Pancreas (tissue), 10 donors: ENCODE measurements around the gene MYOZ3. TPM values are rescaled to one million over a fixed set of nuclear protein-coding genes. Genes with fewer than 3 reads are reported as not detected.

Experiments
- ATAC-seq, 4 donors: fragments of 200-7000 bp; cut with Tn5 transposase; one replicate each; pipeline versions ENCODE4 v1.8.0 to v1.9.1; 2020; ENCODE audit warnings: mild to moderate bottlenecking in 4 of 4, moderate library complexity in 4 of 4
- DNase-seq, 6 donors: peaks; one replicate each; pipeline ENCODE4 v3.0.0-alpha.2; 2020
- FAIRE-seq: peaks from 2 replicates; lab custom pipeline; 2012; peaks lifted over from hg19 to GRCh38; lab: Jason Lieb, UNC
- H3K27ac ChIP-seq, 4 donors: fragments of 200-600 bp; sonication (generic); 1 replicate in 3 of 4; 2 replicates in 1 of 4; pipeline versions ENCODE4 v1.5.0 to v1.8.0; 2020
- H3K27me3 ChIP-seq, 4 donors: fragments of 200-600 bp; one replicate each; pipeline ENCODE4 v1.8.0; 2021
- H3K36me3 ChIP-seq, 3 donors: fragments of 200-600 bp; sonication (generic) in 1 of 3; one replicate each; pipeline versions ENCODE4 v1.5.0 to v1.8.0; 2020 to 2021
- H3K4me1 ChIP-seq, 3 donors: fragments of 200-600 bp; one replicate each; pipeline ENCODE4 v1.8.0; 2021
- H3K4me3 ChIP-seq, 4 donors: fragments of 200-600 bp; sonication (generic) in 2 of 4; one replicate each; pipeline versions ENCODE4 v1.5.0 to v1.8.0; 2020 to 2021
- H3K9me3 ChIP-seq, 4 donors: fragments of 200-600 bp; one replicate each; pipeline ENCODE4 v1.8.0; 2021
- CTCF ChIP-seq, 4 donors: fragments of 200-600 bp; sonication (generic) in 3 of 4; IDR thresholded peaks; one replicate each; pipeline versions ENCODE4 v1.5.0 to v1.8.0; 2021; ENCODE audit warnings: antibody characterized with exemption in 4 of 4
- WGBS, 2 donors: extraction: QIAGEN DNeasy Blood & Tissue Kit; methylation state at CpG; one replicate each; pipeline ENCODE4 v1.1.7; 2013; 5-methylcytosine and 5-hydroxymethylcytosine counted together
- intact Hi-C, 3 donors: fragments of 100-400 bp; cut with DNase I; formaldehyde crosslinking; loops; one replicate each; pipeline versions ENCODE4 v1.11.1 to v1.14.2; 2022
- polyA plus RNA-seq, 2 donors: library from polyadenylated mRNA; stranded (reverse); fragments of 200-250 nt; gene quantifications; one replicate each; pipeline ENCODE4 v1.2.3, GENCODE V29; 2013
- total RNA-seq, 6 donors: library from RNA; stranded (reverse); fragmentation: NEBNext Ultra II Directional in 4 of 6; extraction: Animal tissue kit (Norgen Biotek cat#: 25700) in 4 of 6; gene quantifications; one replicate each; pipeline versions ENCODE4 v1.2.1 to v1.2.4, GENCODE V29; 2021 to 2023
- donor health status: healthy with polysubstance abuse.
- donor health status: DM: no; HTN: no; CAD: no; lungs with moderate emphysema.
- donor health status: DM: no; HTN: no; CAD: no.
- donor health status: control.
- donor health status: control.
- donor health status: Bipolar disorder and iron deficiency.
- donor health status: DM: yes; HTN: yes; CAD: no.
- donor health status: DM: no; HTN: no; CAD: no.
- donor health status: DM: no; HTN: no; CAD: no.
- donor health status: DM: yes; HTN: yes; CAD: no.

Gene MYOZ3
- total and polyA plus RNA-seq, 8 donors, result 0.05 to 0.50 (median 0.28) TPM; not detected in 1

GRCh38 chr5:150689120-150689519 is 28.1 kb downstream of the MYOZ3 start:
- DNase-seq (no peak), FAIRE-seq (no peak), ATAC-seq (no peak)
- 76 to 80% methylated on average over 1 of the region's 1 CpG for WGBS, 2 donors
- H3K4me3 ChIP-seq, result no peak overlapping the region
- H3K36me3 ChIP-seq, result peaks cover 5 to 34% (median 31%) of the 10 kb centered on the region in 3 donors
- no peak for TF ChIP-seq CTCF (IDR thresholded peaks at IDR 0.05)
- intact Hi-C loops, result no loop called here
- H3K9me3 ChIP-seq, result no peaks in the 10 kb centered on the region
- H3K27ac ChIP-seq, result no peak overlapping the region
- no peaks in the 10 kb centered on the region for H3K27me3 ChIP-seq
- H3K4me1 ChIP-seq, result no peaks in the 10 kb centered on the region

GRCh38 chr5:150690760-150691159 is 29.7 kb downstream of the MYOZ3 start:
- no peak overlapping the region for H3K27ac ChIP-seq
- TF ChIP-seq CTCF (IDR thresholded peaks at IDR 0.05), result no peak
- ATAC-seq (no peak), DNase-seq (no peak), FAIRE-seq (no peak)
- H3K36me3 ChIP-seq, result peaks cover 5 to 50% (median 48%) of the 10 kb centered on the region in 3 donors
- no peaks in the 10 kb centered on the region for H3K9me3 ChIP-seq
- H3K4me1 ChIP-seq, result no peaks in the 10 kb centered on the region
- intact Hi-C loops, result no loop called here
- WGBS, 2 donors, result 78 to 80% methylated on average over 6 of the region's 6 CpGs
- no peak overlapping the region for H3K4me3 ChIP-seq
- H3K27me3 ChIP-seq, result no peaks in the 10 kb centered on the region

GRCh38 chr5:150692276-150692675 is 31.2 kb downstream of the MYOZ3 start:
- Histone ChIP-seq H3K27ac (no peak overlapping the region), H3K36me3 (peaks cover 5 to 65% (median 56%) of the 10 kb centered on the region in 3 donors)
- no peak for FAIRE-seq

GRCh38 chr5:150694612-150695011 is 33.6 kb downstream of the MYOZ3 start:
- Histone ChIP-seq H3K4me1 (peaks cover 6 to 8% (median 7%) of the 10 kb centered on the region in 3 donors), H3K9me3 (no peaks in the 10 kb centered on the region), H3K27ac (no peak overlapping the region), H3K27me3 (no peaks in the 10 kb centered on the region), H3K4me3 (no peak overlapping the region), H3K36me3 (peaks cover 5 to 78% (median 56%) of the 10 kb centered on the region in 3 donors)
- no peak for TF ChIP-seq CTCF (IDR thresholded peaks at IDR 0.05)
- 89% methylated on average over 3 of the region's 3 CpGs for WGBS, 2 donors
- DNase-seq (no peak), ATAC-seq (no peak), FAIRE-seq (no peak)
- intact Hi-C loops, result no loop called here

More at GRCh38 chr5:150692276-150692675, 31.2 kb downstream of the MYOZ3 start:
- Histone ChIP-seq H3K4me1 (no peaks in the 10 kb centered on the region), H3K9me3 (no peaks in the 10 kb centered on the region), H3K27me3 (no peaks in the 10 kb centered on the region), H3K4me3 (no peak overlapping the region)
- 88 to 90% methylated on average over 3 of the region's 3 CpGs for WGBS, 2 donors
- no peak for TF ChIP-seq CTCF (IDR thresholded peaks at IDR 0.05)
- intact Hi-C loops, result no loop called here
- DNase-seq, result no peak
- ATAC-seq, result no peak

DNA sequence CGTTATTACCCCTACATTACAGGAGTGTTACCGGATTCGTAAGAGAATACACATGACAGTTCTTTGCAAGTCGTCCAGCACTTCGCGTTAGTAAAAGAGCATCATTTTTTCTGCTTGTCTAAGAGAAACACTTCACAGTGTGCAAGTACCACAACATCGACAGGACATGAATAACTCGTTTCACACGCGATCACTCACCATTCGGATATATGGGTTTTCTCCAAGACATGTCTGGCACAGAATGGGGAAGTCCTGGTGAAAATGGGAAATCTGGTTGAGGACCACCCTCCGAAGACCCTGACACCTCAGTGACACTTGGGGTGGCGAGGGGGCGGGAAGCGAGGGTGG is 39.2 kb downstream of the MYOZ3 start:
- Histone ChIP-seq H3K27ac (peak overlapping the region; percentile 61 to 92 (median 88)), H3K27me3 (no peaks in the 10 kb centered on the region), H3K4me1 (peaks cover 9 to 14% (median 11%) of the 10 kb centered on the region in 3 donors), H3K4me3 (peak overlapping the region; percentile 53 to 98 (median 76)), H3K36me3 (peaks cover 0 to 33% (median 14%) of the 10 kb centered on the region in 3 donors), H3K9me3 (no peaks in the 10 kb centered on the region)
- ATAC-seq, result peak in 2 of 4 donors; percentile 10 to 18
- no peak for TF ChIP-seq CTCF (IDR thresholded peaks at IDR 0.05)
- DNase-seq, result no peak
- intact Hi-C loops, result loop anchor here in 1 of 3 donors (10.0 kb wide), 1 partner anchor 145 kb away; the partner anchor contains the start of gene IRGM
- 0 to 1% methylated on average over 15 of the region's 15 CpGs for WGBS, 2 donors
- FAIRE-seq, result no peak
